GM12878 (cell line): ENCODE measurements around the gene SAXO1. TPM values are rescaled to one million over a fixed set of nuclear protein-coding genes. Genes with fewer than 3 reads are reported as not detected.
"Not testable (repeated sequence)": the region's sequence is repeated elsewhere in the genome, so short reads cannot be mapped to it uniquely, and the experiment has no call there.

ENCODE experiments used
- ATAC-seq: fragments of 200-7000 bp; cut with Tn5 transposase; 3 replicates; pipeline ENCODE4 v1.9.1; 2020; ENCODE audit warnings: mild to moderate bottlenecking, moderate library complexity
- BruUV-seq: library from RNA; stranded (reverse); fragments of 400-500 nt; replicated peaks from 2 replicates; lab custom pipeline; 2021; lab: Mats Ljungman, UMichigan
- CTCF ChIA-PET: fragments of 300-600 bp; sonication (Branson Sonifier 250); formaldehyde crosslinking; extraction: SDS; loops from one replicate; lab custom pipeline; 2021; ENCODE audit warnings: inconsistent platforms; lab: Yijun Ruan, JAX
- POLR2A ChIA-PET: fragments of 350-600 bp; formaldehyde crosslinking; extraction: SDS; loops from one replicate; lab custom pipeline; 2021; ENCODE audit warnings: inconsistent platforms; lab: Charles Lee
- RAD21 ChIA-PET: fragments of 300-600 bp; sonication (Branson Sonifier 250); formaldehyde crosslinking; loops from one replicate; lab custom pipeline; 2023; ENCODE audit warnings: antibody characterized with exemption; ENCODE audit not compliant: unreplicated experiment; lab: Charles Lee
- SMC1A ChIA-PET: fragments of 300-600 bp; sonication (Branson Sonifier 250); formaldehyde crosslinking; loops from one replicate; lab custom pipeline; 2023; ENCODE audit not compliant: unreplicated experiment, uncharacterized antibody; lab: Charles Lee
- DNase-seq: peaks from one replicate; pipeline ENCODE4 v3.0.0-alpha.2; 2011; ENCODE audit warnings: low read depth, low spot score
- FAIRE-seq: peaks from 3 replicates; lab custom pipeline; 2011; peaks lifted over from hg19 to GRCh38; lab: Jason Lieb, UNC
- H2AFZ ChIP-seq: 2 replicates; pipeline ENCODE4 v1.6.0; 2011; ENCODE audit warnings: low read depth, low read length, control low read depth; ENCODE audit not compliant: control insufficient read depth
- H3K27ac ChIP-seq: 2 replicates; pipeline ENCODE4 v1.5.1; 2011; ENCODE audit warnings: control low read depth; ENCODE audit not compliant: control insufficient read depth, insufficient read depth
- H3K27me3 ChIP-seq, 2 experiments: replicated peaks in 1 of 2; 2 replicates each; pipeline versions ENCODE4 v1.6.0 to v1.6.1; 2011; ENCODE audit warnings: low read length in 1 of 2; ENCODE audit not compliant: control insufficient read depth in 2 of 2, insufficient read depth in 2 of 2
- H3K36me3 ChIP-seq, 2 experiments: 2 replicates each; pipeline ENCODE4 v1.5.1; 2011; ENCODE audit warnings: low read length in 1 of 2; ENCODE audit not compliant: control insufficient read depth in 2 of 2, insufficient read depth in 2 of 2
- H3K4me1 ChIP-seq: 2 replicates; pipeline ENCODE4 v1.6.1; 2011; ENCODE audit warnings: mild to moderate bottlenecking, low read length, moderate library complexity, mixed read lengths; ENCODE audit not compliant: control insufficient read depth, insufficient read depth
- H3K4me2 ChIP-seq: 2 replicates; pipeline ENCODE4 v1.6.0; 2011; ENCODE audit warnings: control low read depth; ENCODE audit not compliant: control insufficient read depth, insufficient read depth
- H3K4me3 ChIP-seq: fragments of 200-600 bp; sonication (generic); 2 replicates; pipeline ENCODE4 v1.5.1; 2016
- H3K79me2 ChIP-seq: 2 replicates; pipeline ENCODE4 v1.6.0; 2011; ENCODE audit warnings: low read length; ENCODE audit not compliant: control insufficient read depth, insufficient read depth
- H3K9ac ChIP-seq: 2 replicates; pipeline ENCODE4 v1.8.0; 2011; ENCODE audit warnings: low read length, control low read depth, mixed read lengths; ENCODE audit not compliant: control insufficient read depth, insufficient read depth
- H3K9me3 ChIP-seq: replicated peaks from 3 replicates; pipeline ENCODE4 v1.5.1; 2011; ENCODE audit warnings: mild to moderate bottlenecking, low read length; ENCODE audit not compliant: control insufficient read depth, insufficient read depth
- H4K20me1 ChIP-seq: 2 replicates; pipeline ENCODE4 v1.6.0; 2011; ENCODE audit not compliant: control insufficient read depth, insufficient read depth
- POLR2A ChIP-seq: IDR thresholded peaks from 2 replicates; pipeline ENCODE4 v1.6.1; 2011; ENCODE audit warnings: low read depth, mild to moderate bottlenecking, low read length
- SMAD5 ChIP-seq: IDR thresholded peaks from 2 replicates; pipeline ENCODE4 v1.6.1; 2016; ENCODE audit warnings: antibody characterized with exemption, low read depth
- SPI1 ChIP-seq: IDR thresholded peaks from 2 replicates; pipeline ENCODE4 v1.6.1; 2011; ENCODE audit warnings: low read depth, mild to moderate bottlenecking, low read length, moderate library complexity, borderline replicate concordance; ENCODE audit not compliant: insufficient read depth
- WGBS: methylation state at CpG from one replicate; pipeline ENCODE4 v1.1.6; 2016; ENCODE audit warnings: low lambda C conversion rate; ENCODE audit not compliant: insufficient replicate concordance, insufficient coverage; ENCODE audit errors: missing lambda C conversion rate; 5-methylcytosine and 5-hydroxymethylcytosine counted together
- in situ Hi-C: fragments of 300-500 bp; cut with MboI; formaldehyde crosslinking; loops from 9 replicates; pipeline ENCODE4 v1.14.3; 2018; ENCODE audit warnings: mixed read lengths
- intact Hi-C: fragments of 100-400 bp; cut with micrococcal nuclease; formaldehyde crosslinking; loops from one replicate; pipeline ENCODE4 v1.14.2; 2022; ENCODE audit not compliant: unreplicated experiment
- polyA plus RNA-seq, 11 experiments: library from polyadenylated mRNA; depleted of rRNA in 4 of 11; unstranded in 6 of 11; stranded (reverse) in 5 of 11; fragments of >200 nt; fragmentation: Nextera tagmentation in 4 of 11; fragmentation: Illumina TruSeq in 1 of 11; extraction: Ambion mirVana in 4 of 11; extraction: Trizol in 1 of 11; gene quantifications; 1 replicate in 1 of 11; 2 replicates in 10 of 11; pipeline versions ENCODE4 v1.2.1 to v1.2.3, GENCODE V29; 2011 to 2016; ENCODE audit warnings: inconsistent platforms in 2 of 11, missing spikeins in 2 of 11, low read depth in 1 of 11
- total RNA-seq, 4 experiments: library from RNA; depleted of rRNA in 3 of 4; stranded (reverse); fragments of >200 nt in 3 of 4; fragmentation: Illumina TruSeq in 1 of 4; extraction: Trizol in 1 of 4; gene quantifications; 2 replicates each; pipeline versions ENCODE4 v1.2.1 to v1.2.3, GENCODE V29; 2013 to 2021

SAXO1 gene
- total and polyA plus RNA-seq, 10 of the 15 experiments (the other 5 are each of a cell fraction or from before 2014, with no cell fraction given) = under 0.01 to 0.01 TPM; not detected in 8

DNA sequence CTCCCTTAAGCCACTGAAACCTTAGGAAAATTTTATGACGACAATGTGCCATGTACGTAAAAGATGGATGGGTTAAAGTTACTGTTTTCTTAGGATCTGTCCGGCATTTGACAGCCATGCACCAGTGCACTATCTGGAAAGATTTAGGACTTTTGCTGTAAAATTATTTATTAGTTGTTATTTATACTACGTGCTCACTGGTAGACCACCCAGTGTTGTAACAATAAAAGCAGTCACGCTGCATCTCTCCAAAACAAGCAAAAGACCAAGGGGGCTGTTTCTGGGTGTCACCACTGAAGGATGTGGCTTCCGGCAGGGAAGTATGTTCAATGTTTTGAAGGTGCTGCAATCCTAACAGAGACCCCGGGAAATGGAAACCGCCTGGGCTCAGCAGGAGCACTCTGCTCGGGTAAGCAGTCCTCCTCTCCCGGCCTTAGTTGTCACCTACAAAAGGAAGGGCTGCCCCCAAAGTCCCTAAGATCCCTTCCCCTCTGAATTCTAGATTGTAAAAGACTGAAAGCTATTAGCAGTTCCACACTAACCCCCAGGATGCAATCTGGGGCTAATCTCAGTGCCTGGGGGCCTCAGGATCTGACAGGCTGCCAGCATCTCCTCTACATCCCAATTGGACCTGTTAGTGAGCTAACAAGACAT is 38.6 kb downstream of the SAXO1 start:
- no peak for FAIRE-seq
- ATAC-seq = no peak
- TF ChIP-seq POLR2A (no peak), SMAD5 (no peak), SPI1 (no peak)
- no peak for DNase-seq
- no peaks in the 10 kb centered on the region; the same call in 2 of the 3 replicates for H3K9me3 ChIP-seq
- H3K4me1 ChIP-seq = no peaks in the 10 kb centered on the region
- no peaks in the 10 kb centered on the region for H4K20me1 ChIP-seq
- BruUV-seq = no TSS peak
- H3K27ac ChIP-seq = no peak overlapping the region
- POLR2A ChIA-PET = interaction anchor here (0.6 kb wide), 1 partner anchor 16 kb away, joined by 3 read pairs; no protein-coding TSS in a partner anchor
- CTCF ChIA-PET = interaction anchor here (1.4 kb wide), 1 partner anchor 180 kb away, joined by 4 read pairs; no protein-coding TSS in a partner anchor
- RAD21 ChIA-PET = no interaction called here
- no peaks in the 10 kb centered on the region for H3K79me2 ChIP-seq
- intact Hi-C loops = no loop called here
- in situ Hi-C loops = no loop called here
- SMC1A ChIA-PET = interaction anchor here (1.0 kb wide), 1 partner anchor 28 kb away, joined by 4 read pairs; no protein-coding TSS in a partner anchor
- WGBS = 41% methylated on average over 10 of the region's 10 CpGs
- H2AFZ ChIP-seq = no peak overlapping the region
- no peak overlapping the region for H3K4me2 ChIP-seq
- H3K36me3 ChIP-seq = no peaks in the 10 kb centered on the region
- H3K9ac ChIP-seq = no peak overlapping the region
- no peak overlapping the region for H3K4me3 ChIP-seq
- peaks cover 0 to 2% of the 10 kb centered on the region in 2 experiments; a peak in 1 of 4 replicates for H3K27me3 ChIP-seq

DNA sequence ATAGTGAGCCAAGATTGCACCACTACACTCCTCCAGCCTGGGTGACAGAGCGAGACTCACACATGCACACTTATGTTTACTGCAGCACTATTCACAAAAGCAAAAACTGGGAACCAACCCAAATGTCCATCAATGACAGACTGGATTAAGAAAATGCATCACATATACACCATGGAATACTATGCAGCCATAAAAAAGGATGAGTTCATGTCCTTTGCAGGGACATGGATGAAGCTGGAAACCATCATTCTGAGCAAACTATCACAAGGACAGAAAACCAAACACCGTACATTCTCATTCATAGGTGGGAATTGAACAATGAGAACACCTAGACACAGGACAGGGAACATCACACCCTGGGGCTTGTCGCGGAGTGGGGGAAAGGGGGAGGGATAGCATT is 41.8 kb downstream of the SAXO1 start:
- ATAC-seq, H3K36me3 ChIP-seq, POLR2A ChIA-PET, H3K4me3 ChIP-seq, intact Hi-C loops, H3K4me2 ChIP-seq, BruUV-seq, FAIRE-seq, H3K9ac ChIP-seq, DNase-seq, H3K79me2 ChIP-seq, H3K27me3 ChIP-seq, H3K9me3 ChIP-seq, SMC1A ChIA-PET, H3K27ac ChIP-seq, RAD21 ChIA-PET, H2AFZ ChIP-seq, in situ Hi-C loops, H4K20me1 ChIP-seq, H3K4me1 ChIP-seq: not testable (repeated sequence)
- CTCF ChIA-PET = interaction anchor here (6.9 kb wide), 1 partner anchor 37 kb away, joined by 23 read pairs; no protein-coding TSS in a partner anchor
- WGBS = 90% methylated on average over 4 of the region's 4 CpGs
